Suprapubic skin (tissue), 4 donors: ENCODE results near the gene DNTT.

ENCODE experiments used
- POLR2A ChIP-seq, 2 donors: fragments of 450-650 bp; IDR thresholded peaks; one replicate each; pipeline ENCODE4 v1.6.1; 2017; ENCODE audit warnings: antibody characterized with exemption in 2 of 2, mild to moderate bottlenecking in 2 of 2, moderate library complexity in 2 of 2
- POLR2AphosphoS5 ChIP-seq, 3 donors: sonication (generic); formaldehyde crosslinking; IDR thresholded peaks; one replicate each; pipeline ENCODE4 v1.6.1; 2017; ENCODE audit warnings: antibody characterized with exemption in 3 of 3
- TF ChIP-seq, protein P1 (sequence below), 2 donors: fragments of 200-600 bp in 1 of 2; fragments of 450-650 bp in 1 of 2; sonication (generic) in 1 of 2; IDR thresholded peaks; one replicate each; pipeline ENCODE4 v1.5.1; 2016 to 2019; ENCODE audit warnings: antibody characterized with exemption in 2 of 2, mild to moderate bottlenecking in 1 of 2, moderate library complexity in 1 of 2

DNA sequence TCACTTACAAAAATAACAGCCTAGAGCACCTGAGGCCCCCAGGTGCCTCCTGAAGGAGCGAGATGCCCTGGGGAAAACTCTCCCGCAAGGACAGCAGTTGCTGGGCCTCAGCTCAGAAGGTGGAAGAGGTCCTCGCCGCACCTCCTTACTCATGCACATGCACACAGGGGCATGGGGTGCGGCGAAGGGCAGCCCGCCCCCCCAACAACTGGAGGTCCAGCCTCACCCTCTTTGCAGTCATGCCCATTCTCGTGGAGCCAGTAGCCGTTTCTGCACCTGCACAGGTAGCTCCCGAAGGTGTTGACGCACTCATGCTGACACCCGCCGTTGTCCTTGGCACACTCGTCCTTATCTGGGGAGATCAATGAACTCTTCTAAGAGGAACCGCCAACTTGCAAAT, 74.5 kb downstream of the DNTT start:
- TF ChIP-seq POLR2A (IDR thresholded peaks at IDR 0.05): no peak
- no peak for TF ChIP-seq POLR2AphosphoS5 (IDR thresholded peaks at IDR 0.05)
- TF ChIP-seq, protein P1, sequence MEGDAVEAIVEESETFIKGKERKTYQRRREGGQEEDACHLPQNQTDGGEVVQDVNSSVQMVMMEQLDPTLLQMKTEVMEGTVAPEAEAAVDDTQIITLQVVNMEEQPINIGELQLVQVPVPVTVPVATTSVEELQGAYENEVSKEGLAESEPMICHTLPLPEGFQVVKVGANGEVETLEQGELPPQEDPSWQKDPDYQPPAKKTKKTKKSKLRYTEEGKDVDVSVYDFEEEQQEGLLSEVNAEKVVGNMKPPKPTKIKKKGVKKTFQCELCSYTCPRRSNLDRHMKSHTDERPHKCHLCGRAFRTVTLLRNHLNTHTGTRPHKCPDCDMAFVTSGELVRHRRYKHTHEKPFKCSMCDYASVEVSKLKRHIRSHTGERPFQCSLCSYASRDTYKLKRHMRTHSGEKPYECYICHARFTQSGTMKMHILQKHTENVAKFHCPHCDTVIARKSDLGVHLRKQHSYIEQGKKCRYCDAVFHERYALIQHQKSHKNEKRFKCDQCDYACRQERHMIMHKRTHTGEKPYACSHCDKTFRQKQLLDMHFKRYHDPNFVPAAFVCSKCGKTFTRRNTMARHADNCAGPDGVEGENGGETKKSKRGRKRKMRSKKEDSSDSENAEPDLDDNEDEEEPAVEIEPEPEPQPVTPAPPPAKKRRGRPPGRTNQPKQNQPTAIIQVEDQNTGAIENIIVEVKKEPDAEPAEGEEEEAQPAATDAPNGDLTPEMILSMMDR (IDR thresholded peaks at IDR 0.05): no peak
